HepG2 (cell line): ENCODE results near the gene ADH1C. TPM values are rescaled to one million over a fixed set of nuclear protein-coding genes. Genes with fewer than 3 reads are reported as not detected.

Experiments used
- ATAC-seq: fragments of 200-7000 bp; cut with Tn5 transposase; 3 replicates; pipeline ENCODE4 v1.9.1; 2020; ENCODE audit warnings: mild to moderate bottlenecking, moderate library complexity
- BruUV-seq: library from RNA; stranded (reverse); fragments of 400-500 nt; replicated peaks from 2 replicates; lab custom pipeline; 2021; lab: Mats Ljungman, UMichigan
- CTCF ChIA-PET: fragments of 300-600 bp; formaldehyde crosslinking; extraction: SDS; loops from one replicate; lab custom pipeline; 2021; ENCODE audit warnings: low total read pairs, inconsistent platforms, low intra/inter-chr PET ratio; lab: Yijun Ruan, JAX
- POLR2A ChIA-PET: fragments of 350-600 bp; sonication (Branson Sonifier 250); formaldehyde crosslinking; loops from one replicate; lab custom pipeline; 2020; ENCODE audit warnings: antibody characterized with exemption, inconsistent platforms; lab: Yijun Ruan, JAX
- DNase-seq: peaks from one replicate; pipeline ENCODE4 v3.0.0-alpha.2; 2015; ENCODE audit warnings: low spot score
- FAIRE-seq: peaks from 3 replicates; lab custom pipeline; 2011; peaks lifted over from hg19 to GRCh38; lab: Jason Lieb, UNC
- H2AFZ ChIP-seq: one replicate; pipeline ENCODE4 v1.6.1; 2011; ENCODE audit warnings: low read length, inconsistent platforms
- H3K27ac ChIP-seq: fragments of 300-600 bp; 3 replicates; pipeline ENCODE4 v1.8.0; 2011; ENCODE audit warnings: mixed run types, mild to moderate bottlenecking, mixed read lengths, low read length, inconsistent platforms; ENCODE audit not compliant: insufficient read depth; ENCODE audit errors: extremely low read length
- H3K27me3 ChIP-seq, 2 experiments: fragments of 200-600 bp in 1 of 2; 2 replicates in 1 of 2; 3 replicates in 1 of 2; pipeline versions ENCODE4 v1.6.0 to v1.8.0; 2011; ENCODE audit warnings: low read length in 2 of 2, mild to moderate bottlenecking in 2 of 2, moderate library complexity in 2 of 2, inconsistent platforms in 1 of 2; ENCODE audit not compliant: insufficient read depth in 2 of 2, control insufficient read depth in 1 of 2
- H3K36me3 ChIP-seq, 2 experiments: fragments of 200-600 bp in 1 of 2; replicated peaks in 1 of 2; 2 replicates in 1 of 2; 3 replicates in 1 of 2; pipeline versions ENCODE4 v1.5.1 to v1.8.0; 2011; ENCODE audit warnings: low read length in 2 of 2, inconsistent platforms in 1 of 2; ENCODE audit not compliant: insufficient read depth in 2 of 2, control insufficient read depth in 1 of 2
- H3K4me1 ChIP-seq: 2 replicates; pipeline ENCODE4 v1.5.1; 2012; ENCODE audit warnings: low read length, inconsistent platforms; ENCODE audit not compliant: insufficient read depth
- H3K4me2 ChIP-seq: 2 replicates; pipeline ENCODE4 v1.6.0; 2011; ENCODE audit warnings: low read depth, low read length, inconsistent platforms
- H3K4me3 ChIP-seq, 3 experiments: fragments of 200-600 bp in 1 of 3; sonication (generic), shearing (Covaris generic) in 1 of 3; replicated peaks in 1 of 3; 2 replicates each; pipeline ENCODE4 v1.5.1; 2011 to 2016; ENCODE audit warnings: low read length in 3 of 3, inconsistent platforms in 2 of 3, low read depth in 2 of 3, mild to moderate bottlenecking in 2 of 3, control low read depth in 1 of 3, mixed read lengths in 1 of 3; ENCODE audit not compliant: insufficient read depth in 1 of 3
- H3K79me2 ChIP-seq: one replicate; pipeline ENCODE4 v1.6.1; 2011; ENCODE audit warnings: low read length, inconsistent platforms; ENCODE audit not compliant: insufficient read depth
- H3K9ac ChIP-seq: 2 replicates; pipeline ENCODE4 v1.6.0; 2011; ENCODE audit warnings: mild to moderate bottlenecking, low read depth, low read length, inconsistent platforms; ENCODE audit not compliant: insufficient read depth
- H3K9me3 ChIP-seq: 2 replicates; pipeline ENCODE4 v1.5.1; 2012; ENCODE audit warnings: mild to moderate bottlenecking, low read length
- H4K20me1 ChIP-seq: 2 replicates; pipeline ENCODE4 v1.6.0; 2011; ENCODE audit warnings: inconsistent platforms, mild to moderate bottlenecking, low read length, moderate library complexity; ENCODE audit not compliant: insufficient read depth
- GABPB1 ChIP-seq: IDR thresholded peaks from 2 replicates; pipeline ENCODE4 v1.6.1; 2016; ENCODE audit warnings: mild to moderate bottlenecking, missing genetic modification reagents, moderate library complexity, missing compliant biosample characterization
- MIER2 ChIP-seq: IDR thresholded peaks from 2 replicates; pipeline ENCODE4 v1.6.1; 2016; ENCODE audit warnings: missing biosample characterization, missing genetic modification reagents
- PLSCR1 ChIP-seq: sonication (generic); formaldehyde crosslinking; IDR thresholded peaks from 2 replicates; pipeline ENCODE4 v1.5.0; 2020; ENCODE audit warnings: missing genetic modification reagents, mild to moderate bottlenecking, borderline replicate concordance
- SMARCE1 ChIP-seq: fragments of 450-650 bp; IDR thresholded peaks from 2 replicates; pipeline ENCODE4 v1.6.1; 2017; ENCODE audit warnings: borderline replicate concordance
- THYN1 ChIP-seq: sonication (generic); formaldehyde crosslinking; IDR thresholded peaks from 2 replicates; pipeline ENCODE4 v1.8.1; 2023; ENCODE audit warnings: low read depth, mild to moderate bottlenecking, moderate library complexity, missing genetic modification reagents, borderline replicate concordance
- TOE1 ChIP-seq: sonication (generic); formaldehyde crosslinking; IDR thresholded peaks from 2 replicates; pipeline ENCODE4 v1.4.0; 2020; ENCODE audit warnings: mild to moderate bottlenecking, missing genetic modification reagents
- YY1 ChIP-seq: IDR thresholded peaks from 2 replicates; pipeline ENCODE4 v1.6.1; 2011; ENCODE audit warnings: low read length, low read depth, moderate library complexity, mild to moderate bottlenecking; ENCODE audit not compliant: insufficient read depth, insufficient replicate concordance
- ZBTB2 ChIP-seq: sonication (generic); formaldehyde crosslinking; IDR thresholded peaks from 2 replicates; pipeline ENCODE4 v1.8.0; 2022; ENCODE audit warnings: low read depth, missing genetic modification reagents
- ZNF570 ChIP-seq: sonication (generic); formaldehyde crosslinking; IDR thresholded peaks from 2 replicates; pipeline ENCODE4 v1.4.0; 2020; ENCODE audit warnings: mild to moderate bottlenecking, missing genetic modification reagents, borderline replicate concordance
- WGBS: methylation state at CpG from one replicate; pipeline ENCODE4 v1.1.6; 2017; ENCODE audit warnings: low lambda C conversion rate; 5-methylcytosine and 5-hydroxymethylcytosine counted together
- in situ Hi-C: cut with HindIII; loops from 2 replicates; pipeline ENCODE4 v1.10.0; 2017; ENCODE audit warnings: low pct_unique_long_range_greater_than_20kb; ENCODE audit not compliant: extremely low pct_ligation_motif_present
- intact Hi-C: fragments of 100-400 bp; cut with micrococcal nuclease; formaldehyde crosslinking; loops from one replicate; pipeline ENCODE4 v1.10.0; 2022; ENCODE audit not compliant: unreplicated experiment
- polyA plus RNA-seq, 8 experiments: library from polyadenylated mRNA; depleted of rRNA in 3 of 8; stranded (reverse) in 7 of 8; unstranded in 1 of 8; fragments of >200 nt; fragmentation: Illumina TruSeq in 4 of 8; extraction: Trizol in 4 of 8; gene quantifications; 2 replicates each; pipeline versions ENCODE4 v1.2.1 to v1.2.3, GENCODE V29; 2011 to 2016; ENCODE audit warnings: low read depth in 4 of 8, missing spikeins in 1 of 8, mixed read lengths in 1 of 8; ENCODE audit not compliant: insufficient read depth in 1 of 8
- total RNA-seq, 5 experiments: library from RNA; depleted of rRNA; stranded (reverse); fragments of >200 nt; fragmentation: Illumina TruSeq; extraction: Trizol; gene quantifications; 2 replicates each; pipeline ENCODE4 v1.2.3, GENCODE V29; 2016; ENCODE audit warnings: low read depth in 1 of 5

Gene ADH1C
- total and polyA plus RNA-seq, 2 of the 13 experiments (the other 11 are each of a cell fraction or from before 2014, with no cell fraction given), result not detected

GRCh38 chr4:99366491-99366890, 13.9 kb upstream of the ADH1C start:
- in situ Hi-C loops, result no loop called here
- Histone ChIP-seq H3K27ac (no peak overlapping the region), H3K36me3 (no peaks in the 10 kb centered on the region), H3K27me3 (no peaks in the 10 kb centered on the region), H3K9ac (no peak overlapping the region), H3K4me2 (no peak overlapping the region), H3K79me2 (no peaks in the 10 kb centered on the region), H3K4me3 (no peak overlapping the region), H3K4me1 (no peaks in the 10 kb centered on the region), H3K9me3 (no peaks in the 10 kb centered on the region), H2AFZ (no peak overlapping the region), H4K20me1 (no peaks in the 10 kb centered on the region)
- intact Hi-C loops, result no loop called here
- no TSS peak for BruUV-seq
- 76% methylated on average over 1 of the region's 1 CpG for WGBS
- ATAC-seq (no peak), DNase-seq (no peak), FAIRE-seq (no peak)
- TF ChIP-seq MIER2, result no peak
- no peak for TF ChIP-seq ZBTB2 (CRISPR knock-in tag)
- no peak for TF ChIP-seq ZNF570 (CRISPR knock-in tag)
- TF ChIP-seq SMARCE1, result no peak
- TF ChIP-seq YY1, result no peak
- no peak for TF ChIP-seq THYN1 (CRISPR knock-in tag)
- no peak for TF ChIP-seq TOE1 (CRISPR knock-in tag)
- no peak for TF ChIP-seq GABPB1 (CRISPR knock-in tag)
- no peak for TF ChIP-seq PLSCR1 (CRISPR knock-in tag)
- ChIA-PET CTCF (no interaction called here), POLR2A (no interaction called here)
